Activated naive CD8-positive, alpha-beta T cell treated with anti-CD3 and anti-CD28 coated beads, Interleukin-2, amount 50 U/mL, for 16 hours (primary cell): ENCODE data around the gene DYNLL2.
"Not testable (repeated sequence)": the region's sequence is repeated elsewhere in the genome, so short reads cannot be mapped to it uniquely, and the experiment has no call there.

Source experiments
- DNase-seq: peaks from one replicate; pipeline ENCODE4 v3.0.0-alpha.2; 2020; ENCODE audit warnings: low read depth, low spot score

DYNLL2 gene

GRCh38 chr17:58072862-58073261 lies 10.4 kb upstream of the DYNLL2 start:
- DNase-seq: no peak

DNA sequence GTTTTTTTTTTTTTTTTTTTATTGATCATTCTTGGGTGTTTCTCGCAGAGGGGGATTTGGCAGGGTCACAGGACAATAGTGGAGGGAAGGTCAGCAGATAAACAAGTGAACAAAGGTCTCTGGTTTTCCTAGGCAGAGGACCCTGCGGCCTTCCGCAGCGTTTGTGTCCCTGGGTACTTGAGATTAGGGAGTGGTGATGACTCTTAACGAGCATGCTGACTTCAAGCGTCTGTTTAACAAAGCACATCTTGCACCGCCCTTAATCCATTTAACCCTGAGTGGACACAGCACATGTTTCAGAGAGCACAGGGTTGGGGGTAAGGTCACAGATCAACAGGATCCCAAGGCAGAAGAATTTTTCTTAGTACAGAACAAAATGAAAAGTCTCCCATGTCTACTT lies 10.0 kb upstream of the DYNLL2 start:
- not testable (repeated sequence) for DNase-seq

GRCh38 chr17:58074406-58074805 lies 8.8 kb upstream of the DYNLL2 start:
- not testable (repeated sequence) for DNase-seq

DNA sequence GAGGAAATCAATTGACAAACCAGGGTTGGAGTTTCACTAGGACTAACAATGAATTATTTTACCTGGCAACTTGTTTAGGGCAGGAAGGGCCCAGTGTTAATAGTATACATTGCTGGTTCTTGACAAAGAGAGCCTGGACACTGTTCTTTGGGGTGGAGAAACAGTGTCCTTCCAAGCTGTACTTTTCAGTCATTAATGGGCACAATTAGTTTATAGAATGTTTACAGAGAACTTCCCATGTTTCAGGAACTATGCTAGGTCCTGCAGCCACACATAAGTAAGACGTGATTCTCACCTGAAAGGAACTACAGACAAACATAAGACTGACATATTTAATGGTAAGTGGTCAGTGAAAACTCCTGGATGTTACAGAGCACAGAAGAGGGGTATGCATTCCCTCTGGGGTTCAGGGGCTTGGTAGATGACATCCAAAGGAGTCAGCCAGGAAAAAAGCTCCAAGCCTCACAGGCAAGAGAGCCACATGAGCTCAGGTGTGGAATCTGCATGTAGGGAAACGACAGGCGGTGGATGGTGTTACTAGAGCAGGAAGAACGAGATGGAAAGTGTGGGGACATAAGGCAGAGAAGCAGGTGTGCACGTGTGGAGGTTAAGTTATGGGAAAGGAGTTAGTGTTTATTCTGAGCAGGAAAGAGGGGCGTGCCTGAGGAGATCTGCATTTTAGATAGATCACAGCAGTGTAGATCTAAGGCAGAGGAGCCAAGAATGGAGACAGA lies 3.8 kb upstream of the DYNLL2 start:
- DNase-seq: no peak

GRCh38 chr17:58081646-58082340 lies 1.4 kb upstream of the DYNLL2 start:
- no peak for DNase-seq

GRCh38 chr17:58082341-58082869 lies 814 bp upstream of the DYNLL2 start:
- no peak for DNase-seq

- DNase-seq: peak; percentile 31
These were observed 485 bp downstream of the DYNLL2 start for GRCh38 chr17:58083491-58084316.

DNA sequence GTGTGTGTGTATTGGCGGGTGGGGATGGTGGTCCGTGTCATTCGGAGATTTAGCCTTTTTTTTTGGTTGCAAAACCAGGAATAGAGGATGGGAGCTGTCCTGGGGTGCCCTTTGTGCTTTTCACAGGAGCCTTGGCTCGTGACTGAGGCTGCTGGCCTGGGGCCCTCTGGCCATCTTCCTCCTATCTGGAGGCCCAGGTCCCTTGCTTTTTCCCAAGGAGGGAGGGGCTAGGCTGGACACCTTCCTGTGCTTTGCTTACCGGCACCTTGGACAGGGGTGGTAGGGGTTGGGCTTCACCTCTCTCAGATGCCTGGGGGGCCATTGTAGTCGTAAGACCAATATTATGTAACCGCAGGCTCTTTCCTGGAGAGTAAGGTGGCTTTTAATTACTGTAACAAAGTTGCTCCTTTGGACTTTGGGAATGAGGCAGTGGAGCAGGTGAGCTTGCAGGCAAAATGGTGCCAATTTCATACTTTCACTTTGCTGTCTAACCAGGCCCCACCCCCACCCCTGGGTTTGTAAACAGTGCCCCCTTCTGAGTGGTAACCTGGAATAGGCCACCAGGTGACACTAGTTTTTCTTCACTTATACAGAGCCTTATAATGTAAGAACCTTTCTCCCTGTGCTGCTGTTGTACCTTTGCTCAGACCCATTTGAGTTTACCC lies 1.2 kb downstream of the DYNLL2 start:
- DNase-seq: no peak

- DNase-seq: no peak
These were observed 2.0 kb downstream of the DYNLL2 start for GRCh38 chr17:58085039-58085715.

- no peak for DNase-seq
These were observed 3.7 kb downstream of the DYNLL2 start for GRCh38 chr17:58086953-58087352.

GRCh38 chr17:58088624-58089023 lies 5.4 kb downstream of the DYNLL2 start:
- DNase-seq: no peak

GRCh38 chr17:58089111-58089510 lies 5.9 kb downstream of the DYNLL2 start:
- no peak for DNase-seq

DNA sequence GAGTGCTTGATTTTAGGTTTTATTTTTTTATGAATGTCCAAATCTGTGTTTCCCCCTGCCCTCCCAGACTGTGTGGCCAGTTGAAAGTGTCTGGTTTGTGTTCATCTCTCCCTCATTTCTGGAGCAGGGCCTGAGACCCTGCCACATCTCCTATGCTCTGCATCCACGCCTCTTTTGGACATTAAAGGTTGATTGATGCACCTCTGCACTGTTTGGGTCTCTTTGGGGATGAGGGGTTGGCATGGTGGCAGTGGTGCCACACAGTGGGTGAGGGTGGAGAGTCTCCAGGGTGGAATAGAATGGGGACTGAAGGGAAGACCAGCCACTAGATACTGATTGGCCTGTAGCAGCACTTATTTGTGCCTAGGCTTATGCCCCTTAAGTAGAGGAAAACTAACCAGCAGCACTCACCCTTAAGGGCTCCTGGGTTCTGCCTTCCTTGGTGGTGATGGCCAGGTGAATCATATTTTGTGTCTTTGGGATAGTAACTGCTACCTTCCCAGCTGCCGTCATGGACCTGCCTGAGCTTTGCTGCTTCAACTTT lies 7.9 kb downstream of the DYNLL2 start:
- DNase-seq: no peak

DNA sequence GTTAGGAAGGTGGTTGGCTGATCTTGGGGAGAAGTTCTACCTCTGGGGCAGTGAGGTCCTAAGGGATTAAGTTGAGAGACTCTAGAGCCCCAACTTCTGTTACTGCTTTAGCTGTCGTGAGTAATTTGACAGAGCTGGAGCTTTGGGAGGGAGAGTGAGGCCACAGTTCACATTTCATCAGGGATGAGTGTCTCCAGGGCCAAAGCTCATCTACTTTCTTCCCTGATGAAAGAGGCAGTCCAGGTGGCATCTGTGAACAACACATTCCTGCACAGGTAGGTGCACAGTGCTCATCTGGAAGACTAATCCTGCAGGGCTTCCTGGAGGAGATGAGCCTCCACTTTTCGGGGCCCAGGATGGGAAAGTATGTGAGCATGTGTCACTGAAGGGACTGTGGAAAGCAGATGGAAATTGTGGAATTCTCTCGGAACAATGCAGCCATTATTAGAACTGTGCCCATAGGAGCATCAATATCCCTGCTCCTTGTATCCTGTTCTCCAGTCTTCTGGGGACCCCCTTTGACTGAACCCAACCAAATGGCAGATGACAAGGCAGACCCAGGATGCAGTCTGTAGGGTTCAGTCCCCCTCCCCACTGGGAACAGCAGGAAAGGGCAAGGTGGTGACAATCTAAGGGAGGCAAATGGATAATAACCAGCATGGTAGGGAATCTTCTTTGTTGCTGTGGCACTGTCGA lies 9.0 kb downstream of the DYNLL2 start:
- DNase-seq: no peak

DNA sequence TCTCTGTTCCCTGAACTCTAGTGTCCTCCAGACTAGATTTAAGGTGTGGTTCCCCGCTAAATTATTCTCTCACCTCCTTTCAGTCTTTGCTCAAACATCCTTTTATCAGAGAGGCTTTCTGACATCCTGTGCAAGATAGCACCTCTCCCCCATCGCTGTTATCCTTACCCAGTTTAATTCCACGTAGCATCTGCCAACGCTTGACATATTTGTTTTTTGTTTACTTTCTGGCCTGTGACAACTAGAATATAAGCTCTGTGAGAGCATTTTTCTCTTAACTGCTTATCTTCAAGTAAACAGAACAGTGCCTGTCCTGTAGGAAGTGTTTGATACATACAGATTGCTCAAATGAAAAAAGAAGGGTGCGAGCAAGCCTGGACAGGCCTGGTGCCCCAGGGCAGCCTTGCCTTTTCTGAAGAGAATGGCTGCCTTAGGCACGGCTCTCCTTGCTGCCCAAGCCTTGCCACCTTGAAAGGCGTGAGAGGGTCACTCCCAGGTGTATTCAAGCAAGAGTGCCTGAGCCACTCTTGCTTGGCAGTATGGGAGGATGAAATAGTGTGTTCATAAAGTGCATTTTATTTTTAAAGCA lies 9.7 kb downstream of the DYNLL2 start:
- DNase-seq: no peak

- no peak for DNase-seq
These were observed 10.9 kb downstream of the DYNLL2 start for GRCh38 chr17:58094118-58094517.

GRCh38 chr17:58096892-58097291 lies 13.7 kb downstream of the DYNLL2 start:
- DNase-seq: no peak

GRCh38 chr17:58097384-58098088 lies 14.3 kb downstream of the DYNLL2 start:
- no peak for DNase-seq

DNA sequence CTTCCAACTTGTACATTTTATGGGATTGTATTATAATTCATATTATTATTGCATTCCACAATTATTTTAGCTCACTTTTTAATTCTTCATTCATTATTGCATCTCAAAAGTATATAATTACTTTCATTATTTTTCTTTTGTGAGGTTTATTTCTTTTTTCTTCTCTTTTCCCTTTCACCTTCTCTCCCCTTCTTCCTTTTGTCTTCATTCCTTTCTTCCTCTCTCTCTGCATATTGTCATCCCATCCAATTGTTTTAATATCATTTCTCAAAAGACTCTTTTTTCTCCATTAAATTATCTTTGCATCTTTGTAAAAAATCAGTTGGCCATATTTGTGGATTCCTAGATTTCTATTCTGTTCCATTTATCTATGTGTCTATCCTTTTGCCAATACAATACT lies 17.3 kb downstream of the DYNLL2 start:
- no peak for DNase-seq
